22Rv1 (cell line): ENCODE data around the gene ZNF134.

Source experiments
- H3K27ac ChIP-seq: fragments of 450-650 bp; 2 replicates; pipeline ENCODE4 v1.5.1; 2017
- CTCF ChIP-seq: fragments of 450-650 bp; IDR thresholded peaks from 2 replicates; pipeline ENCODE4 v1.5.1; 2017; ENCODE audit warnings: mild to moderate bottlenecking
- ZFX ChIP-seq: fragments of 450-650 bp; IDR thresholded peaks from 2 replicates; pipeline ENCODE4 v1.6.1; 2017; ENCODE audit warnings: antibody characterized with exemption, borderline replicate concordance

ZNF134 gene

DNA sequence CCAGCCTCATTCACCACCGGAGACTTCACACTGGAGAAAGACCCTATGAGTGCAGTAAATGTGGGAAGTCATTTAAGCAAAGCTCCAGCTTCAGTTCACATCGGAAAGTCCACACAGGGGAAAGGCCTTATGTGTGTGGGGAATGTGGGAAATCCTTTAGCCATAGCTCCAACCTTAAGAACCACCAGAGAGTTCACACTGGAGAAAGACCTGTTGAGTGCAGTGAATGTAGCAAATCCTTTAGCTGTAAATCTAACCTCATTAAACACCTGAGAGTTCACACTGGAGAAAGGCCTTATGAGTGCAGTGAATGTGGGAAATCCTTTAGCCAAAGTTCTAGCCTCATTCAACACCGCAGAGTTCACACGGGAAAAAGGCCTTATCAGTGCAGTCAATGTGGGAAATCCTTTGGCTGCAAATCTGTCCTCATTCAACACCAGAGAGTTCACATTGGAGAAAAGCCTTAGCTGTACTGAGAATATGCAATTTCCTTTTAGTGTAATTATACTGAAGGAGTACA lies 27.7 kb downstream of the ZNF134 start:
- H3K27ac ChIP-seq, result no peak overlapping the region
- TF ChIP-seq CTCF, result no peak
- no peak for TF ChIP-seq ZFX

DNA sequence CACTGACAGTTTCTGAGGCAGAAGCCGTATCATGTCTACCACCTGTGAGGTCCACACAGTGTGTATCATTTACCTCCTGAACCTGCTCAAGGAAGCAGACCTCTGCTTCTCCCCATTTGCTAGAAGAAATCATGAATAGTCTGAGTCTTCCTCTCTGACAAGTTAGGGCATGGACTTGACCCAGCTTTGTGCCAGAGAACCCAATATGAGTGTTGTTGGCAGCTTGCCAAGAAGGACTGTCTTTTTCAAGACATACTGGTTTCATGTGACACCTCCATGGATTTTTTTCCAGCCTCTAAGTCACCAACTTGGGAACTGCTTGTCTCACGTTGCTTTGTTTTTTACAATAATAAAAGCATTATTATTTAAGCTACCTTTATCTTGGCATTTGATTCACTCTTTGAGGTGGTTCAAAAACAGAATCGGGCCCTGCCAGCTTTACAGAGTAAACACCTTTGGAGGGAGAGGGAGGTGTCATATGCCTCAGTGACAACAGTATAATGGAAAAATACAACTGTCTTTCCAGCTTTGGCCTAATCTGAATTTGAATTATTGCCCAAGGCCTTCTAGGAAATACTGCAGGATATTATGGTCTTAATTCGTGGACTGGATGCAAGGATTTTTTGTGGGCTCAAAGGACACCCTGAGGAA lies 28.5 kb downstream of the ZNF134 start:
- H3K27ac ChIP-seq, result no peak overlapping the region
- TF ChIP-seq ZFX (no peak), CTCF (no peak)

GRCh38 chr19:57643734-57644133 lies 29.7 kb downstream of the ZNF134 start:
- TF ChIP-seq ZFX (no peak), CTCF (no peak)
- H3K27ac ChIP-seq, result no peak overlapping the region

- TF ChIP-seq CTCF (no peak), ZFX (no peak)
Observed at GRCh38 chr19:57648331-57649003, 34.4 kb downstream of the ZNF134 start.

DNA sequence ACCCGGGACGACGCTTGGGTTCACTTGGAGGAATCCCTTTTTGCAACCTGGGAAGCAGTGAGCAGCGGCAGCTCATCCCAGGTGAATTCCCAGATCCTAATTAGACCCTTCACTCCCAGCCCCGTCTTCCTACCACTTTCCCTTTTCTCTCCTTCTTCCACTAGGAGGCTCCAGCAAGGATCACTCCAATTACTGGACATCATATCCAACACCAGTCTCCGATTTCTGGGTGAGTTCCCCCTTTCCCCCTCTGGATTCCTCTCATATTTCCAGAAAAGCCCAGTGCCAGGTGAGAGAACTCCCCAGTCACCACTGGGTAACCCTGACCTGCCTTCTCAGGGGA lies 37.6 kb downstream of the ZNF134 start:
- no peak overlapping the region for H3K27ac ChIP-seq
- TF ChIP-seq ZFX, result no peak
- TF ChIP-seq CTCF, result 0 out of 2 replicates have a peak, but pooled peaks have one; percentile 16

More at GRCh38 chr19:57648331-57649003, 34.4 kb downstream of the ZNF134 start:
- H3K27ac ChIP-seq, result no peak overlapping the region

GRCh38 chr19:57653689-57654088 lies 39.6 kb downstream of the ZNF134 start:
- H3K27ac ChIP-seq, result no peak overlapping the region
- TF ChIP-seq ZFX (no peak), CTCF (no peak)

DNA sequence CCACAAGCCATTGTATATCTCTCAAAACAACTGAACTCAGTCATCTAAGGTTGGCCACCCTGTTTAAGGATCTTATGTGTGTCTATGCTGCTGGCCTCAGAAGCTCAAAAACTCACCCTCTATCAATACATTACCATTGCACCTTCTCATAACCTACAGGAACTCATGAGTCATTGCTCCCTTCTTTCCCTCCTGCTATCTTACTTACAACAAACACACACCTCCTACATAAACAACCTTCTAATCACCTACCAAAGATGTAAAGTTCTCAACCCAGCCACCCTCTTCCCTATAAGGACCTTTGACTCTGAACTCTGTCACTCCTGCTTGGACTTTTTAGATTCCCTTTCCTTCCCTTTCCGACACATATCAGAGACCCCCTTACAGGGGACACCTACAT lies 41.4 kb downstream of the ZNF134 start:
- H3K27ac ChIP-seq, result no peak overlapping the region
- TF ChIP-seq CTCF (no peak), ZFX (no peak)
